Medulla oblongata (tissue), 1 donor: ENCODE results near the gene LHFPL2.
"Not testable (repeated sequence)": the region's sequence is repeated elsewhere in the genome, so short reads cannot be mapped to it uniquely, and the experiment has no call there.

Experiments
- DNase-seq: peaks from one replicate; pipeline ENCODE4 v3.0.0-alpha.2; 2015; ENCODE audit errors: extremely low spot score

LHFPL2 gene

GRCh38 chr5:78648359-78649210, at the start of gene LHFPL2:
Gene LHFPL2, minus strand, starts transcription at chr5:78648772. Its CDS starts 138,559 bp downstream, at chr5:78510213.
- peak; percentile 72 for DNase-seq

- no peak for DNase-seq
Observed at GRCh38 chr5:78696637-78697036, 48.1 kb upstream of the LHFPL2 start.

GRCh38 chr5:78696052-78696451, 47.5 kb upstream of the LHFPL2 start:
- DNase-seq, result not testable (repeated sequence)

GRCh38 chr5:78693339-78693738, 44.8 kb upstream of the LHFPL2 start:
- DNase-seq, result no peak

- no peak for DNase-seq
Observed at GRCh38 chr5:78691084-78691960, 42.8 kb upstream of the LHFPL2 start.

GRCh38 chr5:78690253-78690972, 41.8 kb upstream of the LHFPL2 start:
- DNase-seq, result no peak

GRCh38 chr5:78689540-78690252, 41.1 kb upstream of the LHFPL2 start:
- no peak for DNase-seq

GRCh38 chr5:78687514-78687913, 38.9 kb upstream of the LHFPL2 start:
- not testable (repeated sequence) for DNase-seq

GRCh38 chr5:78683905-78684304, 35.3 kb upstream of the LHFPL2 start:
- DNase-seq, result not testable (repeated sequence)

GRCh38 chr5:78679905-78680304, 31.3 kb upstream of the LHFPL2 start:
- no peak for DNase-seq

- DNase-seq, result no peak
Observed at GRCh38 chr5:78677777-78678668, 29.5 kb upstream of the LHFPL2 start.

GRCh38 chr5:78675956-78676730, 27.6 kb upstream of the LHFPL2 start:
- DNase-seq, result no peak

GRCh38 chr5:78673827-78674226, 25.3 kb upstream of the LHFPL2 start:
- not testable (repeated sequence) for DNase-seq

GRCh38 chr5:78672154-78672553, 23.6 kb upstream of the LHFPL2 start:
- DNase-seq, result no peak

- no peak for DNase-seq
Observed at GRCh38 chr5:78671609-78672008, 23.0 kb upstream of the LHFPL2 start.

- DNase-seq, result no peak
Observed at GRCh38 chr5:78670701-78671269, 22.2 kb upstream of the LHFPL2 start.

GRCh38 chr5:78669331-78669730, 20.8 kb upstream of the LHFPL2 start:
- DNase-seq, result no peak

GRCh38 chr5:78667461-78668103, 19.0 kb upstream of the LHFPL2 start:
- DNase-seq, result no peak

- DNase-seq, result not testable (repeated sequence)
Observed at GRCh38 chr5:78666975-78667374, 18.4 kb upstream of the LHFPL2 start.
